WTC11 (cell line): ENCODE data around the gene TMEM145.

Experiments used
- ATF6 ChIP-seq: sonication (generic); formaldehyde crosslinking; IDR thresholded peaks from 2 replicates; pipeline ENCODE4 v1.8.1; 2023; ENCODE audit warnings: mild to moderate bottlenecking, missing genetic modification reagents
- CREB1 ChIP-seq: sonication (generic); formaldehyde crosslinking; IDR thresholded peaks from 2 replicates; pipeline ENCODE4 v1.8.0; 2023; ENCODE audit warnings: mild to moderate bottlenecking, missing genetic modification reagents
- CTCF ChIP-seq: fragments of 200-600 bp; IDR thresholded peaks from 2 replicates; pipeline ENCODE4 v1.8.0; 2022; ENCODE audit warnings: antibody characterized with exemption
- EMX1 ChIP-seq: fragments of 250-450 bp; sonication (Bioruptor Pico); IDR thresholded peaks from 2 replicates; pipeline ENCODE4 v1.8.0; 2021; ENCODE audit warnings: mild to moderate bottlenecking
- GABPB1 ChIP-seq: sonication (generic); formaldehyde crosslinking; IDR thresholded peaks from 2 replicates; pipeline ENCODE4 v1.8.1; 2023; ENCODE audit warnings: mild to moderate bottlenecking, missing genetic modification reagents
- IRF2 ChIP-seq: sonication (generic); formaldehyde crosslinking; IDR thresholded peaks from 2 replicates; pipeline ENCODE4 v1.8.0; 2022; ENCODE audit warnings: low read depth, missing genetic modification reagents, borderline replicate concordance
- PRDM15 ChIP-seq: sonication (generic); formaldehyde crosslinking; IDR thresholded peaks from 2 replicates; pipeline ENCODE4 v1.8.0; 2022; ENCODE audit warnings: missing genetic modification reagents
- SMAD3 ChIP-seq: sonication (generic); formaldehyde crosslinking; IDR thresholded peaks from 2 replicates; pipeline ENCODE4 v1.8.0; 2022; ENCODE audit warnings: missing genetic modification reagents, mild to moderate bottlenecking, borderline replicate concordance
- SP1 ChIP-seq: sonication (generic); formaldehyde crosslinking; conservative IDR thresholded peaks from 2 replicates; pipeline ENCODE4 v1.8.1; 2022; ENCODE audit warnings: missing genetic modification reagents
- TCF7 ChIP-seq: sonication (generic); formaldehyde crosslinking; IDR thresholded peaks from 2 replicates; pipeline ENCODE4 v1.8.0; 2022; ENCODE audit warnings: mild to moderate bottlenecking, low read depth, missing genetic modification reagents, moderate library complexity
- ZBTB43 ChIP-seq: sonication (generic); formaldehyde crosslinking; IDR thresholded peaks from 2 replicates; pipeline ENCODE4 v1.8.1; 2023; ENCODE audit warnings: mild to moderate bottlenecking, missing genetic modification reagents
- ZNF263 ChIP-seq: sonication (generic); formaldehyde crosslinking; IDR thresholded peaks from 2 replicates; pipeline ENCODE4 v1.8.1; 2022; ENCODE audit warnings: low read depth, mild to moderate bottlenecking, moderate library complexity, missing genetic modification reagents
- ZNF425 ChIP-seq: fragments of 250-450 bp; sonication (Bioruptor Pico); conservative IDR thresholded peaks from 2 replicates; pipeline ENCODE4 v1.9.0; 2021; ENCODE audit warnings: mild to moderate bottlenecking

- no peak for TF ChIP-seq SMAD3 (CRISPR knock-in tag)
- no peak for TF ChIP-seq CTCF
- TF ChIP-seq EMX1 (CRISPR knock-in tag): no peak
- no peak for TF ChIP-seq ZNF425 (CRISPR knock-in tag)
- no peak for TF ChIP-seq ZNF263 (CRISPR knock-in tag)
- TF ChIP-seq GABPB1 (CRISPR knock-in tag): no peak
- no peak for TF ChIP-seq IRF2 (CRISPR knock-in tag)
- no peak for TF ChIP-seq SP1
- no peak for TF ChIP-seq TCF7 (CRISPR knock-in tag)
- no peak for TF ChIP-seq PRDM15 (CRISPR knock-in tag)
- no peak for TF ChIP-seq CREB1 (CRISPR knock-in tag)
- no peak for TF ChIP-seq ZBTB43 (CRISPR knock-in tag)
- no peak for TF ChIP-seq ATF6 (CRISPR knock-in tag)
These were observed 22.3 kb downstream of the TMEM145 start for GRCh38 chr19:42335374-42335936.
